UCSD-AML1 (cell line): ENCODE results near the gene UHRF1.

Source experiments
- DNase-seq: peaks from one replicate; lab custom pipeline; 2025; ENCODE audit not compliant: unreplicated experiment; lab: John Stamatoyannopoulos, UW

The UHRF1 gene

DNA sequence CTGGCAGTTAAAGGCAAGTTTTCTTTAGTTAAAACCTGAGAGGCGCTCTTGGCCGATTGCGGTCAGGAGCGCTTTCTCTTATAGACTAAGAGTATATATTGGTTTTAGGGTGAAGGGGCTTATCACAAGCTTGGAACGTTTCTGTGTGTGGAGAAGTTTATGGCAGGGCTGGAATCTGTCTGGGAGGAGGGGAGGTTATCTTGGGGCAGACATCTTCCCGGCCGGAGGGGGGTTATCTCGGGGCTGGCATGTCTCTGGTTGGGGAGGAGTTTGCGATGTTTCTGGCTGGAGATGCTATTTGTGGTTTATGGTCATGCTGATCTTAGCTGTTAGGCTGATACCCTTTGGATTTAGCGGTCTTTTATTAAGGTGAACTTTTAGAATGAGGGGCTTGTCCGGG, 78.0 kb downstream of the UHRF1 start:
- DNase-seq: no peak

GRCh38 chr19:4987692-4988370, 78.5 kb downstream of the UHRF1 start:
- no peak for DNase-seq

DNA sequence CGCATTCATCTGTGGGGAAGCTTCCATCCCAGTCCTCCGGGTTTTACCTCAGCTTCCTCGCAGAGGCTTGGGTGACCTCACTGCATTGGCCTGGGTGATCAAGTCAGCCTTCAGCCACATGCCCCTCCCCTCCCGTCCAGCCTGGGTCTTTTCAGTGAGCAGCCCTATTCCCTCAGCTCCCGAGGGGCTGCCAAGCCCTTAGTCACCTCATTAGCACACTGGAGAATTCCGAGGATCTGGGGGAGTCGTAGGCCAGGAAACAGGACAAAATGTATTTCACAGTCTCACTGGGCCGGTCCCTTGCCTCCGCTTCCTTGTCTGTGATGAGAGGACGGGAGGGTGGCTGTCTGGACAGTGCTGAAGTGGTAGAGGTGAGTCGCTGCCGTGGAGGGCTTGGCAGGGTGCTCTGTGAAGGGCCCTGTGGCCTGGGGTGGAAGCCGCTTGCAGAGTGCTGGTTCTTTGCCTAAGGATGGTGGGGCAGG, 79.5 kb downstream of the UHRF1 start:
- no peak for DNase-seq

- DNase-seq: no peak
Observed at GRCh38 chr19:4990306-4990705, 81.0 kb downstream of the UHRF1 start.

GRCh38 chr19:4991538-4991937, 82.2 kb downstream of the UHRF1 start:
- DNase-seq: no peak

DNA sequence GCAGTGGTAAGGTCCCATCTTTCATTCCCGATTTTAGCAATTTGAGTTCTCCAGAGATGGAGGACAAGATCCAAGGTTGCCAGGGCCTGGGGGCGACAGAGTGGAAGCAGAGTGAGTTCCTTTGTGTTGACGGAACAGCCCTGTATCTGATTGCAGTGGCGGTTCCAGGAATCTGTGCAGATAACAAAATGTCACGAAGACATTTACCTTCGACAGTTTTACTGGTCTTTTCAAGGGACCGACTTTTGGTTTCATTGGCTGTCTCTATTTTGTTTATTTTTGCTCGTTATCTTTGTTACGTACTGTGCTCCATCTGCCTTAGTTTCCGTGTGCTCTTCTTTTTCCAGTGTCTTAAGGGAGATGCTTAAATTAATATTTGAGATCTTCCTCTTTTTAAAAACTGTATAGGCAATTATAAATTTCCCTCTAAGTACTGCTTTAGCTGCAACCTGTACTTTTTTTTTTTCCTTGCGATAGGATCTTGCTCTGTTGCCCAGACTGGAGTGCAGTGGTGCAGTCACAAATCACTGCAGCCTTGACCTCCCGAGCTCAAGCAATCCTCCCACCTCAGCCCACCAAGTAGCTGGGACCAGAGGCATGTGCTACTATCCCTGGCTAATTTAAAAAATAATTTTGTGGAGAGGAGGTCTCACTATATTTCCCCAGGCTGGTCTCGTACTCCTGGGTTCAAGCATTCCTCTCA, 82.8 kb downstream of the UHRF1 start:
- DNase-seq: no peak

DNA sequence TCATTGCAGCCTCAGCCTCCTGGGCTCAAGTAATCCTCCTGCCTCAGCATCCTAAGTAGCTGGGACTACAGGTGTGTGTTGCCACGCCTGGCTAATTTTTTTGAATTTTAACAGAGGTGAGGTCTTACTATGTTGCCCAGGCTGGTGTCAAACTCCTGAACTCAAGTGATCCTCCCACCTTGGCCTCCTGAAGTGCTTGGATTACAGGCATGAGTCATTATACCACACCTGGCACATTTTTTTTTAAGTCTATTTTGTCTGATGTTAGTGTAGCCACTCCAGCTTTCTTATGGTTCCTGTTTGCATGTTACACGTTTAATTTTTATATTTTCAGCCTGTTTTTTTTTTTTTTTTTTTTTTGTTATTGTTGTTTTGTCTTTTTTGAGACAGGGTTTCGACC, 84.4 kb downstream of the UHRF1 start:
- DNase-seq: no peak

DNA sequence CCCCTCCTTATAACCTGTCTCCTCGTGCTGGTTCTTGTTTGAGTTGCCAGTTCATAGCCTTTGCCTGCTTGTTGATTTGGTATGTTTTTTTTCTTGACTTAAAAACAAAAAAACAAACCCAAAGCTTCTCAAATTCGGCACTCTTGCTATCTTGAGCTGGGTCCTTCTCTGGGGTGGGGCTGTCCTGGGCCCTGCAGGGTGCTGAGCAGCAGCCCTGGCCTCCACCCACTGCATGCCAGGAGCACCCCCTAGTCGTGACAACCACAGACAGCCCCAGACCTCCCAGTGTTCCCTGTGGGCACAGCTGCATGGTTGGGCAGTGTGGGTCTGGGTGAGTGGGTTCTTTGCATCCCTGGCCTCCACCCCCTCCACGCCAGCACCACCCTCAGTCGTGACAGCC, 87.4 kb downstream of the UHRF1 start:
- DNase-seq: no peak

DNA sequence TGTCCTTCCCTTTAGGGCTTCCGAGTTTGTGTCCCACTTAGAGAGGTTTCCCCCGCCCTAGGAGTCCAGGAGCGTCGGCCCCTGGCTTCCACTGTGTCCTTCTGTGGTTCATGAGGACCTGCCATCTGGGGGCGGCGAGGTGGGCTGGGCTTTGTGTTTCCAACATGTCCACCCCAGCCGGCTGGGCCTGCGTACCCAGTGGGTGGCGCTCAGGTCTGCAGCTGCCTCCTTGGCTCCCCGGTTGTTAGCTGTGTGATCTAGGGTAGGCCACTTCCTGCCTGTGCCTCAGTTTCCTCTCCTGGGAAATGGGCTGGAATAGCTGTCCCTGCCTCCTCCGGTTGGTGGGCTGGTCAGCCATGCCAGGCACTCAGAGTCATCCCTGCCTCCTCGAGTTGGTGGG, 88.0 kb downstream of the UHRF1 start:
- DNase-seq: no peak

DNA sequence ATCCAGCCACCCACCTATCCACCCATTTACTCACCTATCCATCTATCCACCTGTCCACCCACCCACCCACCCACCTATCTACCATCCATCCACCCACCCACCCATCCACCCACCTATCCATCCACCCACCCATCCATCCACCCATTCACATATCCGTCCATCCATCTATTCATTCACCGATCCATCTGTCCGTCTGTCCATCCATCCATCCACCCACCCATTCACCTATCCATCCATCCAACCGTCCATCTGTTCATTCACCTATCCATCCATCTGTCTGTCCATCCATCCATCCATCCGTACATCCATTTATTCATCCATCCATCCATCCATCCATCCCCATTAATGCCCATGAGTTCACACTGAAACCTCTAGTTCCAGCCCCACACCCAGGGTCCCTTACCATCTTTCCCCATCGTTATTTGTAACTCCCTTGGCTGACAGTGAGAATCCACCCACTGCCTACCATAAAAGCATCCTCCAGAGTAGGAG, 90.9 kb downstream of the UHRF1 start:
- no peak for DNase-seq

DNA sequence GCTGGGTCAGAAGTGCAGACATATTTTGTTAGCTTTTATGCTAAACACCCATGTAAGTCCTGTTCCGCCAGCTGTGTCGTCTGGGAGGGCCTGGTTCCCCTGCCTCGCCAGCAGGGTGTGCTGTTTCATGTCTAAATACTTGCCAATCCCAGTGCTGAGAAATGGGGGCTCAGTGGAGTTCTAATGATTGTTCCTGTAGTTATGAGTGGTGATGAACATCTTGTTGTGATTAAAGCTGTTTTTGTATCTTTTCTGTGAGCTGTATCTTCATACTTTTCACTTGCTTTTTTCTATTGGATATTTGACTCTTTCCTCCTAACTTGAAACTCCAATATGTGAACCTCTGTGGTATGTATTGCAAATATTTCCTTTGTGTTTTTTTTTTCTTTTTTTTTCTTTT, 92.3 kb downstream of the UHRF1 start:
- DNase-seq: peak; percentile 38

GRCh38 chr19:5002143-5002542, 92.8 kb downstream of the UHRF1 start:
- DNase-seq: no peak

GRCh38 chr19:5003781-5004180, 94.5 kb downstream of the UHRF1 start:
- DNase-seq: no peak

DNA sequence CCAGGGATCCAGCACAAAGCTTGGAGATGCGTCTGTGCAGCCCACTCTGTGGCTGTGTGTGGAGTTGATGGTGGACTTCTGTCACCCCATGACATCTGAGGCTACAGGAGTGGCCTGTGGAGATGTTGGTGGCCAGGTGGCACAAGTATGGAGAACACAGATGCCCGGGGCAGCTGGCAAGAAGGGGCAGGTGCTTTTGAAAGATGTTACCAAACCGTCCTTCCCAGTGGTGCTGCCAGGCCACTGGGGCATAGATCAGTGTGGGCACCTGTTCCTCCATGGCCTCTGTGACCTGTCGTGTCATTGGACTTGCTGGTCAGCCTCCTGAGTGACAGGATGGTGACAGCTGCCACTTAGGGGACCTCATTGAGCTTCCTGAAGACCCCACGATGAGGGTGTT, 95.8 kb downstream of the UHRF1 start:
- no peak for DNase-seq

DNA sequence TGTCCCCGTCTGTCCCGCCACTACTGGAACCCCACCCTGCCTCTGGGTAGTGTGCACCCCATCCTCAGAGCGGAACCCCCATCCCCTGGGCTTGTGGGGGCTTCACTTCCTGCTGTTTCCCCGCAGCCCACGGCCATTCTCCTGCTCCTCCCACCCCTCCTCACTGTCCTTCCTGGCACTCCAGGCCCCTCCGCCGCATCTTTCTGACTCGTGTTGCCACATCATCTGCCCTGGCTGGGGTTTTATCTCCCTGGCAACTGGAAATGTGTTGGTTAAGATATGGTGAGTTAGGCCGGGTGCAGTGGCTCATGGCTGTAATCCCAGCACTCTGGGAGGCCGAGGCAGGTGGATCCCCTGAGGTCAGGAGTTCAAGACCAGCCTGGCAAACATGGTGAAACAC, 96.9 kb downstream of the UHRF1 start:
- no peak for DNase-seq

GRCh38 chr19:5006821-5007220, 97.5 kb downstream of the UHRF1 start:
- DNase-seq: no peak
